Astrocyte (in vitro differentiated cells and primary cell): ENCODE data around the gene OR2T34. TPM values are rescaled to one million over a fixed set of nuclear protein-coding genes. Genes with fewer than 3 reads are reported as not detected.

ENCODE experiments used
- DNase-seq: peaks from one replicate; pipeline ENCODE4 v3.0.0-alpha.2; 2010; ENCODE audit warnings: low read depth
- FAIRE-seq: peaks from 2 replicates; lab custom pipeline; 2011; peaks lifted over from hg19 to GRCh38; lab: Jason Lieb, UNC
- H2AFZ ChIP-seq: 2 replicates; pipeline ENCODE4 v1.6.0; 2012; ENCODE audit warnings: low read depth, low read length, inconsistent platforms
- H3K27ac ChIP-seq: 2 replicates; pipeline ENCODE4 v1.5.1; 2011; ENCODE audit warnings: low read depth, low read length, inconsistent platforms
- H3K27me3 ChIP-seq: 2 replicates; pipeline ENCODE4 v1.6.0; 2011; ENCODE audit warnings: low read length, inconsistent platforms; ENCODE audit not compliant: insufficient read depth
- H3K36me3 ChIP-seq: 2 replicates; pipeline ENCODE4 v1.5.1; 2011; ENCODE audit warnings: low read length, inconsistent platforms; ENCODE audit not compliant: insufficient read depth
- H3K4me1 ChIP-seq: 2 replicates; pipeline ENCODE4 v1.5.1; 2011; ENCODE audit warnings: low read length, inconsistent platforms; ENCODE audit not compliant: insufficient read depth
- H3K4me2 ChIP-seq: 2 replicates; pipeline ENCODE4 v1.6.0; 2012; ENCODE audit warnings: low read length, inconsistent platforms
- H3K4me3 ChIP-seq: 2 replicates; pipeline ENCODE4 v1.5.1; 2011; ENCODE audit warnings: low read depth, mild to moderate bottlenecking, low read length, inconsistent platforms; ENCODE audit not compliant: insufficient read depth
- H3K79me2 ChIP-seq: 2 replicates; pipeline ENCODE4 v1.6.0; 2012; ENCODE audit warnings: mild to moderate bottlenecking, low read length, inconsistent platforms; ENCODE audit not compliant: insufficient read depth
- H3K9ac ChIP-seq: 2 replicates; pipeline ENCODE4 v1.6.0; 2012; ENCODE audit warnings: mild to moderate bottlenecking, low read length, inconsistent platforms
- H3K9me3 ChIP-seq: 2 replicates; pipeline ENCODE4 v1.5.1; 2012; ENCODE audit warnings: low read depth, mild to moderate bottlenecking, low read length, inconsistent platforms; ENCODE audit not compliant: insufficient read depth
- H4K20me1 ChIP-seq: 2 replicates; pipeline ENCODE4 v1.6.0; 2012; ENCODE audit warnings: low read length, inconsistent platforms; ENCODE audit not compliant: insufficient read depth
- H3K27ac Mint-ChIP-seq: one replicate; pipeline ENCODE4 v1.8.0; 2021; ENCODE audit warnings: mild to moderate bottlenecking, mixed read lengths; ENCODE audit not compliant: unreplicated experiment
- H3K27me3 Mint-ChIP-seq: one replicate; pipeline ENCODE4 v1.8.0; 2021; ENCODE audit warnings: low read depth, mixed read lengths; ENCODE audit not compliant: unreplicated experiment
- H3K36me3 Mint-ChIP-seq: one replicate; pipeline ENCODE4 v1.8.0; 2021; ENCODE audit warnings: low read depth, mixed read lengths; ENCODE audit not compliant: unreplicated experiment
- H3K4me1 Mint-ChIP-seq: one replicate; pipeline ENCODE4 v1.8.0; 2021; ENCODE audit warnings: low read depth, mixed read lengths; ENCODE audit not compliant: unreplicated experiment
- H3K4me3 Mint-ChIP-seq: one replicate; pipeline ENCODE4 v1.8.0; 2021; ENCODE audit warnings: mild to moderate bottlenecking, moderate library complexity, mixed read lengths; ENCODE audit not compliant: unreplicated experiment
- H3K9me3 Mint-ChIP-seq: one replicate; pipeline ENCODE4 v1.8.0; 2021; ENCODE audit warnings: mild to moderate bottlenecking, mixed read lengths; ENCODE audit not compliant: unreplicated experiment
- EZH2 ChIP-seq: IDR thresholded peaks from 2 replicates; pipeline ENCODE4 v1.6.1; 2012; ENCODE audit warnings: mild to moderate bottlenecking, low read length, inconsistent platforms; ENCODE audit not compliant: insufficient read depth
- total RNA-seq: library from RNA; stranded (reverse); gene quantifications from 2 replicates; pipeline ENCODE4 v1.2.1, GENCODE V29; 2021
- TF ChIP-seq, protein P1 (sequence below): IDR thresholded peaks from 2 replicates; pipeline ENCODE4 v1.5.1; 2011; ENCODE audit warnings: low read depth, mild to moderate bottlenecking, inconsistent platforms, low read length, moderate library complexity; ENCODE audit not compliant: insufficient read depth

Gene OR2T34
- total RNA-seq, 1 donor from 2014 or later = not detected

DNA sequence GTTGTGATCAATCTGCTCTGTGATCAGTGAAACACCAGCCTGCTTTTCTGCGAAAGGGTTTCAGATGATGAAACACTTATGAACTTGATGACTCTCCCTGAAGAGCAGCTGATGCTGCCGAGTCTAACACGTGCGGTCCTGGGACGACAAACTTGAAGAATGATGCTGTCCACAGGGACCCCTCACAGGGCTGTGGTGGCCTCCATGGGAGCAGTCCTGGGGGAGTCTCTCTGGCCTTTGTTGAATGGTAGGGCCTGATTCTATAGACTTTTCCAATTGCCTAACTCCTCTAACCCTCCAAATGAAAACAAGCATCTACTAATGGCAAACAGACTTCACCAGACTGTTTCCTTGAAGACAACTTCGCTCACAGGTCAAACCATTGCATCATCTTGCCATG lies 23.0 kb upstream of the OR2T34 start, which contains the start of gene OR2T10:
TSS of gene OR2T10 (minus strand) at position 112 of the 400 bp plus-strand sequence. CDS start 3,932 bp downstream, outside the sequence.
- Histone ChIP-seq H4K20me1 (no peaks in the 10 kb centered on the region), H3K27me3 (no peaks in the 10 kb centered on the region), H3K79me2 (no peaks in the 10 kb centered on the region), H3K36me3 (no peaks in the 10 kb centered on the region), H3K9me3 (peaks cover 15% of the 10 kb centered on the region), H3K4me2 (no peak within 1 kb of the TSS), H2AFZ (no peak within 1 kb of the TSS), H3K4me3 (no peak within 1 kb of the TSS), H3K4me1 (no peaks in the 10 kb centered on the region), H3K27ac (no peak within 1 kb of the TSS), H3K9ac (no peak within 1 kb of the TSS)
- H3K27ac Mint-ChIP-seq = no peak within 1 kb of the TSS
- no peaks in the 10 kb centered on the region for H3K4me1 Mint-ChIP-seq
- no peaks in the 10 kb centered on the region for H3K9me3 Mint-ChIP-seq
- FAIRE-seq (no peak), DNase-seq (no peak)
- H3K4me3 Mint-ChIP-seq = no peak within 1 kb of the TSS
- no peak for TF ChIP-seq EZH2
- TF ChIP-seq, protein P1, sequence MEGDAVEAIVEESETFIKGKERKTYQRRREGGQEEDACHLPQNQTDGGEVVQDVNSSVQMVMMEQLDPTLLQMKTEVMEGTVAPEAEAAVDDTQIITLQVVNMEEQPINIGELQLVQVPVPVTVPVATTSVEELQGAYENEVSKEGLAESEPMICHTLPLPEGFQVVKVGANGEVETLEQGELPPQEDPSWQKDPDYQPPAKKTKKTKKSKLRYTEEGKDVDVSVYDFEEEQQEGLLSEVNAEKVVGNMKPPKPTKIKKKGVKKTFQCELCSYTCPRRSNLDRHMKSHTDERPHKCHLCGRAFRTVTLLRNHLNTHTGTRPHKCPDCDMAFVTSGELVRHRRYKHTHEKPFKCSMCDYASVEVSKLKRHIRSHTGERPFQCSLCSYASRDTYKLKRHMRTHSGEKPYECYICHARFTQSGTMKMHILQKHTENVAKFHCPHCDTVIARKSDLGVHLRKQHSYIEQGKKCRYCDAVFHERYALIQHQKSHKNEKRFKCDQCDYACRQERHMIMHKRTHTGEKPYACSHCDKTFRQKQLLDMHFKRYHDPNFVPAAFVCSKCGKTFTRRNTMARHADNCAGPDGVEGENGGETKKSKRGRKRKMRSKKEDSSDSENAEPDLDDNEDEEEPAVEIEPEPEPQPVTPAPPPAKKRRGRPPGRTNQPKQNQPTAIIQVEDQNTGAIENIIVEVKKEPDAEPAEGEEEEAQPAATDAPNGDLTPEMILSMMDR = no peak
- no peaks in the 10 kb centered on the region for H3K36me3 Mint-ChIP-seq
- no peaks in the 10 kb centered on the region for H3K27me3 Mint-ChIP-seq

DNA sequence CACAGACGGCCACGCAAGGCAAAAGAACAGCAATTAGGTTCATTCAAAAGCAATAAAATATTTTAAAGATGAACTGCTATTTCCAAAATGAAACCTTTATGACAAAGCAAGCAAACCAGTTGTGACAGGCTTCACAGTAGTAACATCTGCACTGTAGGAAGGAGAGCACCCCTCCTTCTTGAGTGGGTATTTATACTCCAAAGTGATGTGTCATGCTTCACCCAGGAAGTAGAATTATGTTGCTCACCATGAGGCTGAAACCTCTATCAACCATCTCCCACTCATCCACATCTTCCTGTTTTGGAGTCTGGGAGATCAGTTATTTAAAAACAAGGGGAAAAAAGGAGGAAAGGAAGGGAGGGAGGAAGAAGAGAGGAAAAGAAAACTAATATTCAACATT lies 22.1 kb upstream of the OR2T34 start:
- Histone ChIP-seq H3K4me3 (no peak overlapping the region), H3K4me1 (no peaks in the 10 kb centered on the region), H4K20me1 (no peaks in the 10 kb centered on the region), H3K79me2 (no peaks in the 10 kb centered on the region), H3K36me3 (no peaks in the 10 kb centered on the region), H3K27me3 (no peaks in the 10 kb centered on the region), H3K9ac (no peak overlapping the region), H2AFZ (no peak overlapping the region), H3K9me3 (peaks cover 16% of the 10 kb centered on the region), H3K4me2 (no peak overlapping the region), H3K27ac (no peak overlapping the region)
- H3K9me3 Mint-ChIP-seq = no peaks in the 10 kb centered on the region
- no peak overlapping the region for H3K4me3 Mint-ChIP-seq
- H3K27ac Mint-ChIP-seq = no peak overlapping the region
- DNase-seq = no peak
- no peaks in the 10 kb centered on the region for H3K36me3 Mint-ChIP-seq
- FAIRE-seq = no peak
- H3K4me1 Mint-ChIP-seq = no peaks in the 10 kb centered on the region
- TF ChIP-seq, protein P1 = no peak
- TF ChIP-seq EZH2 = no peak
- no peaks in the 10 kb centered on the region for H3K27me3 Mint-ChIP-seq

DNA sequence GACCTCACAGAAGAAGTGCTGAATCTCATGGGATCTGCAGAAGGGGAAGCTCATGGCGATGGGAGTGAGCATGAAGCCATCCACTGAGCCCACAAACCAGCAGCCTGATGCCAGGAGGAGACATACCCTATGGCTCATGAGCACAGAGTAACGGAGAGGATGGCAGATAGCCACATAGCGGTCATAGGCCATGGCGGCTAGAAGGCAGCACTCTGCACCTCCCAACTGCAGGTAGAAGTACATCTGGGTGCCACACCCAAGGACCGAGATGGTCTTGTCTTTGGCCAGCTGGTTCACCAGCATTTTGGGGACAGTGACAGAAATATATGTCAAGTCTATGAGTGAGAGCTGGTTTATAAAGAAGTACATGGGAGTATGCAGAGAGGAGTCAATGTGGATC lies 18.7 kb upstream of the OR2T34 start:
- FAIRE-seq = no peak
- no peak for DNase-seq
- Mint-ChIP-seq H3K27me3 (no peaks in the 10 kb centered on the region), H3K4me1 (no peaks in the 10 kb centered on the region), H3K36me3 (no peaks in the 10 kb centered on the region), H3K27ac (no peak overlapping the region), H3K4me3 (no peak overlapping the region), H3K9me3 (peaks cover 2% of the 10 kb centered on the region)
- no peak for TF ChIP-seq EZH2
- TF ChIP-seq, protein P1 = no peak
- Histone ChIP-seq H3K4me3 (no peak overlapping the region), H4K20me1 (no peaks in the 10 kb centered on the region), H3K27me3 (no peaks in the 10 kb centered on the region), H3K4me2 (no peak overlapping the region), H3K9me3 (peaks cover 15% of the 10 kb centered on the region), H3K27ac (no peak overlapping the region), H3K4me1 (no peaks in the 10 kb centered on the region), H3K9ac (no peak overlapping the region), H3K36me3 (no peaks in the 10 kb centered on the region), H2AFZ (no peak overlapping the region), H3K79me2 (no peaks in the 10 kb centered on the region)
